Loucy (cell line): ENCODE data around the gene GPR84.

Experiments used
- CTCF ChIP-seq: fragments of 200-600 bp; sonication (generic); conservative IDR thresholded peaks from 2 replicates; pipeline ENCODE4 v1.5.1; 2014; ENCODE audit warnings: mild to moderate bottlenecking, antibody characterized with exemption, low read length
- EZH2phosphoT487 ChIP-seq: fragments of 200-600 bp; IDR thresholded peaks from 2 replicates; pipeline ENCODE4 v1.6.1; 2018; ENCODE audit warnings: antibody characterized with exemption, mild to moderate bottlenecking, moderate library complexity, borderline replicate concordance

- TF ChIP-seq EZH2phosphoT487: no peak
- TF ChIP-seq CTCF: no peak
These were observed 25.5 kb downstream of the GPR84 start for GRCh38 chr12:54338698-54339296.
